Transverse colon (tissue), 4 donors: Measurements from ENCODE around the gene ZNF124. TPM values are rescaled to one million over a fixed set of nuclear protein-coding genes. Genes with fewer than 3 reads are reported as not detected.

ENCODE experiments used
- DNase-seq: peaks from one replicate; pipeline ENCODE4 v3.0.0-alpha.2; 2019
- H3K27ac ChIP-seq, 4 donors: fragments of 200-600 bp; sonication (generic); 2 replicates each; pipeline ENCODE4 v1.5.1; 2016 to 2018; ENCODE audit warnings: inconsistent platforms in 4 of 4
- H3K27me3 ChIP-seq: fragments of 200-600 bp; sonication (generic); 2 replicates; pipeline ENCODE4 v1.5.1; 2017; ENCODE audit warnings: inconsistent platforms
- H3K36me3 ChIP-seq, 4 donors: fragments of 200-600 bp; sonication (generic); 2 replicates each; pipeline ENCODE4 v1.5.1; 2017 to 2019; ENCODE audit warnings: inconsistent platforms in 4 of 4
- H3K4me1 ChIP-seq, 4 donors: fragments of 200-600 bp; sonication (generic); 2 replicates each; pipeline ENCODE4 v1.5.1; 2017 to 2020; ENCODE audit warnings: inconsistent platforms in 4 of 4
- H3K4me3 ChIP-seq, 4 donors: fragments of 200-600 bp; sonication (generic); 1 replicate in 1 of 4; 2 replicates in 3 of 4; pipeline versions ENCODE4 v1.5.1 to v1.6.1; 2017 to 2019; ENCODE audit warnings: inconsistent platforms in 4 of 4
- H3K9me3 ChIP-seq, 2 donors: fragments of 200-600 bp; sonication (generic); 2 replicates each; pipeline ENCODE4 v1.5.1; 2017 to 2019; ENCODE audit warnings: inconsistent platforms in 2 of 2
- EP300 ChIP-seq: sonication (generic); formaldehyde crosslinking; IDR thresholded peaks from one replicate; pipeline ENCODE4 v1.6.1; 2017; ENCODE audit warnings: antibody characterized with exemption, low read depth
- POLR2A ChIP-seq: fragments of 450-650 bp; IDR thresholded peaks from one replicate; pipeline ENCODE4 v1.6.1; 2016; ENCODE audit warnings: antibody characterized with exemption, mild to moderate bottlenecking, moderate library complexity
- POLR2AphosphoS5 ChIP-seq, 3 donors: sonication (generic); formaldehyde crosslinking; IDR thresholded peaks; one replicate each; pipeline ENCODE4 v1.6.1; 2016; ENCODE audit warnings: antibody characterized with exemption in 3 of 3
- WGBS, 2 donors: methylation state at CpG; one replicate each; pipeline ENCODE4 v1.1.5; 2018; ENCODE audit warnings: low coverage in 1 of 2; 5-methylcytosine and 5-hydroxymethylcytosine counted together
- in situ Hi-C, 4 donors: fragments of 200-750 bp; cut with MboI; loops; one replicate each; pipeline versions ENCODE4 v1.15.0 to v1.15.1; 2017; ENCODE audit warnings: low sequenced_read_pairs in 3 of 4, low pct_ligation_motif_present in 1 of 4, low pct_unique_long_range_greater_than_20kb in 1 of 4
- intact Hi-C: fragments of 100-400 bp; cut with DNase I; formaldehyde crosslinking; loops from one replicate; pipeline ENCODE4 v1.15.1; 2023; ENCODE audit warnings: low total_unique reads
- small RNA-seq, 4 donors: library from RNA; depleted of rRNA; stranded (forward); fragments of <200 nt; gene quantifications; one replicate each; pipeline ENCODE3, GENCODE V24; 2016
- total RNA-seq, 4 donors: library from RNA; depleted of rRNA; stranded (reverse); fragments of >200 nt; gene quantifications; one replicate each; pipeline ENCODE4 v1.1.0, GENCODE V29; 2016
- TF ChIP-seq, protein P1 (sequence below), 5 experiments: fragments of 200-600 bp in 3 of 5; fragments of 450-650 bp in 2 of 5; sonication (generic) in 3 of 5; IDR thresholded peaks; 1 replicate in 2 of 5; 2 replicates in 3 of 5; pipeline ENCODE4 v1.5.1; 2016 to 2017; ENCODE audit warnings: antibody characterized with exemption in 5 of 5, inconsistent platforms in 3 of 5, mild to moderate bottlenecking in 2 of 5, moderate library complexity in 1 of 5

Gene ZNF124
- total RNA-seq, 4 donors from 2014 or later, result 27.5 to 61.1 (median 41.5) TPM

DNA sequence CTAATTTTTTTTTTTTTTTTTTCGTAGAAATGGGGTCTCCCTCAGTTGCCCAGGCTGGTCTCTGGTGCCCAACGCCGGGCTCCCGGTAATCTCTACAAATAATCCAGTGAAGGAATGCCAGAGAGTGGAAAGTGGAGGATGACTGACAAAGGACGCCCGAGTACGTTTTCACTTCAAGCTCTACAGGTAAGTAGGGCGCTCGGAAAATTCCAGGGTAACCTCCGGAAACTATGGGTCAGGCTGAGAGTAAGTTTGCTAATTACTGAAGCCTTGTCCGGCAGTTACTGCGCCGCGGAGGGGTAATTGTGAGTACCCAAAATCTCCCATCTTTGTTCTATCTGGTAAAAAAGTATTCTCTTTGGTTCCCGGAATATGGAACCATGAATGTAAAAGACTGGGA, 65.9 kb downstream of the ZNF124 start:
- in situ Hi-C loops, result no loop called here
- intact Hi-C loops, result no loop called here
- no peak overlapping the region for H3K27ac ChIP-seq
- peaks cover 0 to 9% of the 10 kb centered on the region in 2 donors for H3K9me3 ChIP-seq
- H3K27me3 ChIP-seq, result no peaks in the 10 kb centered on the region
- TF ChIP-seq, protein P1, sequence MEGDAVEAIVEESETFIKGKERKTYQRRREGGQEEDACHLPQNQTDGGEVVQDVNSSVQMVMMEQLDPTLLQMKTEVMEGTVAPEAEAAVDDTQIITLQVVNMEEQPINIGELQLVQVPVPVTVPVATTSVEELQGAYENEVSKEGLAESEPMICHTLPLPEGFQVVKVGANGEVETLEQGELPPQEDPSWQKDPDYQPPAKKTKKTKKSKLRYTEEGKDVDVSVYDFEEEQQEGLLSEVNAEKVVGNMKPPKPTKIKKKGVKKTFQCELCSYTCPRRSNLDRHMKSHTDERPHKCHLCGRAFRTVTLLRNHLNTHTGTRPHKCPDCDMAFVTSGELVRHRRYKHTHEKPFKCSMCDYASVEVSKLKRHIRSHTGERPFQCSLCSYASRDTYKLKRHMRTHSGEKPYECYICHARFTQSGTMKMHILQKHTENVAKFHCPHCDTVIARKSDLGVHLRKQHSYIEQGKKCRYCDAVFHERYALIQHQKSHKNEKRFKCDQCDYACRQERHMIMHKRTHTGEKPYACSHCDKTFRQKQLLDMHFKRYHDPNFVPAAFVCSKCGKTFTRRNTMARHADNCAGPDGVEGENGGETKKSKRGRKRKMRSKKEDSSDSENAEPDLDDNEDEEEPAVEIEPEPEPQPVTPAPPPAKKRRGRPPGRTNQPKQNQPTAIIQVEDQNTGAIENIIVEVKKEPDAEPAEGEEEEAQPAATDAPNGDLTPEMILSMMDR (IDR thresholded peaks at IDR 0.05), result no peak
- no peak for TF ChIP-seq POLR2AphosphoS5 (IDR thresholded peaks at IDR 0.05)
- no peak for TF ChIP-seq EP300
- TF ChIP-seq POLR2A, result no peak
- 90 to 92% methylated on average over 6 to 15 of the region's 15 CpGs for WGBS, 2 donors
- no peak overlapping the region for H3K4me3 ChIP-seq
- DNase-seq, result no peak
- H3K4me1 ChIP-seq, result peaks cover 6 to 25% (median 8%) of the 10 kb centered on the region in 4 donors
- peaks cover 0 to 12% (median 5%) of the 10 kb centered on the region in 4 donors for H3K36me3 ChIP-seq

Small RNA genes lying within 50 kb of the gene (small RNA-seq; reads per million reads assigned to genes)
- gene AL390728.3 (0 reads per million in 4 donors), gene RNA5SP82 (0 to 0.28 (median 0.06) reads per million in 4 donors)

Other genes with a start within 250 kb of the ZNF124 start
- 100 to 1,000 TPM in 1 of 4 donors, 10 to 100 TPM in 2, 1 to 10 TPM in 1; 10.0 to 113 (median 34.7) TPM for gene AHCTF1, start 240.1 kb downstream of the ZNF124 start, total RNA-seq
- gene ZNF695, start 164.0 kb downstream of the ZNF124 start, total RNA-seq, result 10 to 100 TPM in 1 of 4 donors, under 1 TPM in 2, not detected in 1; 0.16 to 11.7 (median 0.27) TPM
- gene ZNF670, start 93.2 kb downstream of the ZNF124 start, total RNA-seq, result 1 to 10 TPM; 1.9 to 4.6 (median 2.6) TPM
- 10 to 100 TPM in 1 of 4 donors, 1 to 10 TPM in 3; 2.4 to 26.2 (median 4.9) TPM for gene ZNF669, start 67.7 kb downstream of the ZNF124 start, total RNA-seq
- not detected for gene VN1R5, start 84.1 kb upstream of the ZNF124 start, total RNA-seq
- gene ZNF496, start 159.8 kb upstream of the ZNF124 start, total RNA-seq, result 10 to 100 TPM; 12.4 to 35.8 (median 28.7) TPM
- 1 to 10 TPM in 1 of 4 donors, under 1 TPM in 2, not detected in 1; 0.75 to 1.7 (median 0.82) TPM for gene NLRP3, start 244.2 kb upstream of the ZNF124 start, total RNA-seq